Fibroblast of skin of left quadriceps (primary cell): ENCODE results near the gene LPCAT4.
"Not testable (repeated sequence)": the region's sequence is repeated elsewhere in the genome, so short reads cannot be mapped to it uniquely, and the experiment has no call there.

ENCODE experiments used
- DNase-seq, 2 experiments: peaks; one replicate each; pipeline ENCODE4 v3.0.0-alpha.2; 2013; ENCODE audit warnings: low read depth in 2 of 2

The LPCAT4 gene

GRCh38 chr15:34367101-34368081, at the start of gene LPCAT4:
LPCAT4 (minus strand) TSS chr15:34367196; CDS start chr15:34367100, 96 bp downstream.
- DNase-seq = peak; percentile 57 to 64

DNA sequence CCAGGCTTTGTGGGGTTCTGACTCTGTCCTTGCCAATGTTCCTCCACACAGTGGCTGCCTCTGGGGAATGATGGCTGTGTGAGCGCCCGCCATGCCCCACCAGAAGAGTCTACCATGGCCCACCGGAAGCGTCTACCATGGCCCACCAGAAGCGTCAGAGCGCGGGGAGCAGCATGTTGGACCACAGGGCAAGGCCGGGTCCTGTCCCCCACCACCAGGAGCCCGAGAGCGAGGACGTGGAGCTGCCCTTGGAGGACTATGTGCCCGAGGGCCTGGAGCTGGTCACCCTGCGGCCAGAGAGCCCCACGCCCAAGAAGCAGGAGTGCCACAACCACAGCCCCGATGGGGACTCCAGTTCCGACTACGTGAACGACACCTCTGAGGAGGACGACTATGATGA, 42.5 kb upstream of the LPCAT4 start:
- DNase-seq = not testable (repeated sequence)

GRCh38 chr15:34408973-34409372, 42.0 kb upstream of the LPCAT4 start:
- DNase-seq = not testable (repeated sequence)

DNA sequence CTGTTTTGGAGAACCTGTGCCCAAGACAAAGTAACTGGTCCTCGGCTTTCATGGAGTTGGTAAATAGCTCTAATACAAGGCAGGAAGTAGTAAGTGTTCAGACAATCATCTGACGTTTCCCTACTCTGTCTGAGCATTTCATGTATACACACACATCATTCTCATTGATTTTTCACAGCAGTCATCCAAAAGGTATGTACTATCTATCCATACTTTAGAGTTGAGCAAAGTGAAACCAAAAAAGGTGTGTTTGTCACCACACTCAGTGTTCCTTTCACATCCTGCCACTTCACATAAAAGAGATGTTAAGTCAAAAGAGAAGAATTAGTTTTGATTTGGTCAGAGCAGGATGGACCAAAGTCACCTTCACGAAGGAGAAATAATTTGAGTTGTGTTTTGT, 36.9 kb upstream of the LPCAT4 start:
- not testable (repeated sequence) for DNase-seq

- not testable (repeated sequence) for DNase-seq
These were observed 36.2 kb upstream of the LPCAT4 start for GRCh38 chr15:34403160-34403598.

GRCh38 chr15:34397637-34398259, 30.8 kb upstream of the LPCAT4 start:
- DNase-seq = not testable (repeated sequence)

DNA sequence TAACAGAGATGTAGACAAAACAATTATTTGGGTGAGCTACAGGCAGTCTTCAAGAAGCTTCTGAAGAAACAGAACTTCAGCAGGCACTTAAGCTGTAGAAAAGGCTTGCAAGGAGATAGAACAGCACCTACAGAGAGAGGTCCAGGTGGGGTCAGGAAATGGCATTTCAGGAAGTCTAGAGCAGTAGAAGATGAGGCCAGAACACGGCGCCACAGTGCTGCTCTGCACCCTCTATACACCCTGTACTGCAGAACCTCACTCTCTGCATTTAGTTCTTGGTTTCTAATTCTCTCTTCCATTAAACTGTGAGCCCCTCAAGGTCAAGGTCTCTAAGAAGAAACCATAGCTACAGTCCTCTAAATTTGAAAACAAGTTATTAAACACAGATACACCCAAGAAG, 26.0 kb upstream of the LPCAT4 start:
- DNase-seq = not testable (repeated sequence)

DNA sequence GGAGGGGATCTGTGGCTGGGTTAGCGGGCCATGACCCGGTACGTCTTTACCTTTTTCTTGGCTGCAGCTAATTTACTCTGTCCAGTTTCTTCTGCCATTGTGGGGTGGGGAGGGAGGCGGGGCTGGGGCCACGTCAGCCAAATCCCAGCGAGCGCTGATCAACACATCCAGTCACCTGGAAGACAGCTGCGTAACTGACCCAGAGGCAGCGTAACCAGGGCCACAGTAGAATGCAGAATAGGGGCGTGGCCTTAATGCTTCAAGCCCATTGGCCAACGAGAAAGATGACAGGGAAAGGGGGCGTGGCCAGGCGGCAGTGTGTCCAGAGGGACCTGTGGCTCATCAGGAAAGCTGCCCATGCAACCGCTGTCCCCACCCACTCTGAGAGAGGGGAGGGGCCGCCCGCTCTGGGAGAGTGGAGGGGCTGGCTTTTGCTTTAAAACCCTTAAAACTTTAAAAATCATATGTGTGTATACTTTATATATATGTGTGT, 22.6 kb upstream of the LPCAT4 start:
- DNase-seq = not testable (repeated sequence)

- not testable (repeated sequence) for DNase-seq
These were observed 15.0 kb upstream of the LPCAT4 start for GRCh38 chr15:34381829-34382521.

DNA sequence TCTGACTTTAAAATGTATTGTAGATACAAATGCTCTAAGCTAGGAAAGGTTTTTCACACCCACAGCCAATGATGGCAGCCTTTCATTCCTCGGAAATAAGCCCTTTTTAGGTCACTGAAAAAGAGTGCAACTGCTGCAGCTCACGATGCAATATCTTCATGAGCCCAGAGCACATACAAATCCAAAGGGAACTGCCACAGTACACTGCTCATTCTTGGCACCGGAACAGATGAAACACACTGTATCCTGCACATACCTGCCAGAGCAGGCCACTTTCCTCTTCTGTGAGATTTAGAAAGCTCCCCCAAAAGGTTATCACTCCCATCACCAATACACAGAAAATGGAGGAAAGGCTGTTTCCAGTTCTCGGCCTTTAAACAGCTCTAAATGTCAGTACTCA, 13.5 kb upstream of the LPCAT4 start:
- DNase-seq = not testable (repeated sequence)

DNA sequence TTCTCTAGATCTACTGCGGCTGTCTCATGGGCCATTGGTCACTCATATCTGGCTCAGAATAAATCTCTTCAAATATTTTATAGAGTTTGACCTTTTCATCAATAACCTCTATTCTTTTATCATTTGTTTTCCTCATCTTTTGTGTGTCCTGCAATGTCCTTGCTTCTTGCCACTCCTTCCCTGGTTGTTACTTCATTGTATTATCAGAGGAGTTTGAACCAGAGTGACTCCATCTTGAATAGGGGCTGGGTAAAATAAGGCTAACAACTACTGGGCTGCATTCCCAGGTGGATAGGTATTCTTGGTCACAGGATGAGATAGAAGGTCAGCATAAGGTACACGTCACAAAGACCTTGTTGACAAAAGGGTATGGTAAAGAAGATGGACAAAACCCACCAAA, 9.9 kb upstream of the LPCAT4 start:
- DNase-seq = no peak

GRCh38 chr15:34375541-34375940, 8.5 kb upstream of the LPCAT4 start:
- not testable (repeated sequence) for DNase-seq

GRCh38 chr15:34374816-34375215, 7.8 kb upstream of the LPCAT4 start:
- no peak for DNase-seq

DNA sequence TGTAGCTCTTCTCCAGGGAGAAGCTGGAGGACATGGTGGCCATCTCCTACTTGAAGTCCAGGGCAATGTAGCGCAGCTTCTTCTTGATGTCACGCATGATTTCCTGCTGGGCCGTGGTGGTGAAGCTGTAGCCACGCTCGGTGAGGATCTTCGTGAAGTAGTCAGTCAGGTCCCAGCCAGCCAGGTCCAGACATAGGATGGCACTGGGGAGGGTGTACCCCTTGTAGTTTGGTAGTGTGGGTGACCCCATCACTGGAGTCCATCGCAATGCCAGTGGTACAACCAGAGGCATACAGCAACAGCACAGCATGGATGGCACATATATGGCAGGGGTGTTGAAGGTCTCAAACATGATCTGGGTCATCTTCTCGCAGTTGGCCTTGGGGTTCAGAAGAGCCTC, 7.0 kb upstream of the LPCAT4 start:
- no peak for DNase-seq

- no peak for DNase-seq
These were observed 3.6 kb upstream of the LPCAT4 start for GRCh38 chr15:34370643-34371042.

DNA sequence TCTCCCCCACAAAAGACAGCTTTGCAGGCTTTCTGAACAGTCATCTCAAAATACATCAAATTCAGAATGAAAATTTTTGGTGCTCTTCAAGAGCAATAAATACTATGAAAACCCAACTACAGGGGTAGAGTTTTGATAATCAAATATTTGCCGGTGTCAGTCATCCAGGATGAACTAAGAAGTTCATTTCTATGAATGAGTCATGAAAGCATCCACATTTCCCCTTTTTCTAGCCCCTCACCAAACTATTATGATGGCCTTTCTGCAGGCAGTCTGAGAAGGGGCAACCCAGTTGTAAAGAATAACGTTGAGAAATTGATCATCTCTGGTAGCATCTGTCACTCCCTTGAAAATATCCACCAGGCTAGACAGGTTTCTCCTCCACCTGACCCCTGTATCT, 3.1 kb upstream of the LPCAT4 start:
- DNase-seq = no peak

DNA sequence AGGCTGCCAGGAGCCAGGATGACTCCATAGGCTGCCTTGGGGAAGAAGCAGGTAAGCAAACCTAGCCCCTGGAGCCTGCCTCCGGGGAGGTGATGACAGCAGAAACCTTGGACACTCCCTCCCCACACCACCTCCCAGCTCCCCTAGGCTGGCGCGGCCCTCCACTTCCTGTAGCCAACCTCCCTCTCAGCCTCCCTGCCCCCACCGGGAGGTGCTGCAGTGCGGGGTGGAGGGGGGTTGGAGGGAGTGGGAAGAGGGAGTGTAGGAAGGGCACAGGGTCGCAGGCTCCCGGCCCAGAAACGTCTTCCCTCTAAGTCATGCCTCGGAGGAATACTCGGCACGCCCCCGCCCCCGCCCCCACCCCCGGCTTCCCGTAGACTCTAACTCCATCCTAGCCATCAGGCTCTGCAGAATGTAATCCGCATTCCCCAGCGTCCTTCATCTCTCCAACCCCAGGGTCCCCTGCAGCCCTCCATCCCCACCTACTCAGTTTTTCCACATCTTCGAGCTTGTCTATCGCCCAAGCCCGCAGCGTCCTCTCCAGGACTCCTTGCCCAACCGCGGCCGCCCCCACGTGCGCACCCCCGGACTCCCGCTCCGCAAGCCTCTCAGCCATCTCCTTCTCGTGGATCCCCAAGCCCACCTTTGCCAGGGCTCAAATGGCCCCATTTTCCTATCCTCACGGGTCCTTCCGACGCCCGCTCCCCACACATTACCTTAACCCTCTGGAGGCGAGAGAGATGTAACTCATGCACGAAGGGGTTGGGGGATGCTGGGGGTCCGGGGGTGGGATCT, 528 bp downstream of the LPCAT4 start:
- peak in 1 of 2 experiments; percentile 13 for DNase-seq

- DNase-seq = no peak
These were observed 1.2 kb downstream of the LPCAT4 start for GRCh38 chr15:34365836-34366235.

DNA sequence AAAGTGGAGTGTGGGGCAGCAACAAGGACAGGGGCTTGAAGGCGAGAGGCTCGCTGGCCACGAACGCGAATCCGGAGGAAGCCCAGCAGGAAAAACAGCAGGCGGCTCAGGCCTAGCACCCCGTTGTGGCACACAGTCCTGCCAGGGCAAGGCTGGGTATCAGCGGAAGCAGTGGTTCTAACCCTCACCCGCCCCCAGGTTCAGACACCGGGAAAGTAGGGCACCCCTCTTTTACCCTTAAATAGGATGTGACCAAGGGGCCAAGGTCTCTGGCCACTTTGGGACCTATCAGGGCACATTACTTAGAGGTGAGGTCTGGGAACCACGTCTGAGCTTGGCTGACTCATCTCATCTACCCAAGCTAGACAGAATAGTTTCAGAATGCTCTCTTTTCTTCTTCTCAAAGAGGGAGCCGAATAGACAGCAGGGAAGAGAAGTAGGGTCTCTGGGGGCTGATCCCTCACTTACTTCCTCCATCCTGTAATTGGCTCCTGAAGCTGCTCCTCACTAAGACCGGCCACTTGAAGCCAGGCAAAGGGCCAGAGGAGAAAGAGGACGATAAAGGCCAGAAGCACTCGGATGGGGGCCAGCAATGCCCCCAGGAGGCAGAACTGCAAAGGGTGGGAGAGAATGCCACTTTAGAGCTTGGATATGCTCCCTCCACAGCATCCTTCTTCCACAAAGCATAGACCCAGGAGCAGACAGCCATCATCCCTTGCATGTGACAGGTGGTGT, 1.7 kb downstream of the LPCAT4 start:
- no peak for DNase-seq

GRCh38 chr15:34364041-34364440, 3.0 kb downstream of the LPCAT4 start:
- DNase-seq = no peak
